HFFc6 (cell line): ENCODE results near the gene ERCC6L2. TPM values are rescaled to one million over a fixed set of nuclear protein-coding genes. Genes with fewer than 3 reads are reported as not detected.

Experiments used
- DNase-seq: peaks from one replicate; pipeline ENCODE4 v3.0.0-alpha.2; 2018
- H3K27ac Mint-ChIP-seq: 2 replicates; pipeline ENCODE4 v1.8.0; 2020; ENCODE audit warnings: mild to moderate bottlenecking, mixed read lengths
- H3K27me3 Mint-ChIP-seq: 2 replicates; pipeline ENCODE4 v1.8.0; 2021; ENCODE audit warnings: mild to moderate bottlenecking, moderate library complexity, mixed read lengths; ENCODE audit not compliant: insufficient read depth
- H3K36me3 Mint-ChIP-seq: 2 replicates; pipeline ENCODE4 v1.8.0; 2021; ENCODE audit warnings: low read depth, mixed read lengths
- H3K4me1 Mint-ChIP-seq: 2 replicates; pipeline ENCODE4 v1.8.0; 2020; ENCODE audit warnings: low read depth, mixed read lengths
- H3K4me3 Mint-ChIP-seq: 2 replicates; pipeline ENCODE4 v1.8.0; 2020; ENCODE audit warnings: mild to moderate bottlenecking, moderate library complexity, mixed read lengths
- H3K9me3 Mint-ChIP-seq: 2 replicates; pipeline ENCODE4 v1.8.0; 2020; ENCODE audit warnings: mild to moderate bottlenecking, mixed read lengths
- total RNA-seq, 6 experiments: library from RNA; stranded (reverse); fragmentation: NEBNext Ultra II Directional; extraction: Animal tissue kit (Norgen Biotek cat#: 25700); gene quantifications; 2 replicates in 1 of 6; 3 replicates in 5 of 6; pipeline ENCODE4 v1.2.3, GENCODE V29; 2021
- TF ChIP-seq, protein P1 (sequence below): fragments of 200-600 bp; sonication (generic); IDR thresholded peaks from 2 replicates; pipeline ENCODE4 v1.5.0; 2021; ENCODE audit warnings: antibody characterized with exemption, mild to moderate bottlenecking

Gene ERCC6L2
- total RNA-seq, 6 experiments from 2014 or later, result 26.2 to 31.4 (median 29.7) TPM

DNA sequence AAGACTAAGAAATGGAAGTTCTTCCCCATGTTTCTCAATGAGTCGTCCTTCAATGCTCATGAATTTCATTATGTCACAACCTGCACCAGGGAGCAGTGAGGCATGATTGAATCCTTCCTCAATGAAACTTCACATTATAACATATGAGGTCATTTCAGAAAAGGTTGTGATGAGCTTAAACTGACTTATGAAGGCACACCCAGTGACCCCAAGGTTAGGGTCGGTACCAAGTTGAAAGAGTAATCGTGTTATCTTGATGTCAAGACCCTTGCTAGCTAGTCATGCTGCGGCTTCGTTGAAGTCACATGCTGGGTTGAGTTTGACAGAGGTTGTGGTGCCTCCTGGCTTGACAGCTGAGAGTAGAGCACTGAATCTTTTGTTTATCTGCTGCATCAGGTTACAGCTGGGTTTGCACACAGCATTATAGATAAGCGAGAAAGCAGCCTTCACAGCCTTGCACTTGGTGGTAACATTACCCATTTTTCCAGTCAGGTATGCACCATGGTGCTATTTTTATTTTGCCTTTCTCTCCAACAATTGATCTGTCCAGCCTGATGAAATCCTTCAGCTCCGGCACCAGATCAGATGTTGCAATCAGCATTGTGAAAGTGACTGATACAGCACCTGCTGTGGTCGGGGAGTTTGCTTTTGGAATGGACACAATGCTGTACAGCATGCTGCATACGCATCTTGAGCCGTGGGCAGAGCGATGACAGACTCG, 133.2 kb downstream of the ERCC6L2 start:
- Mint-ChIP-seq H3K27me3 (no peaks in the 10 kb centered on the region), H3K4me1 (no peaks in the 10 kb centered on the region)
- no peak for DNase-seq

DNA sequence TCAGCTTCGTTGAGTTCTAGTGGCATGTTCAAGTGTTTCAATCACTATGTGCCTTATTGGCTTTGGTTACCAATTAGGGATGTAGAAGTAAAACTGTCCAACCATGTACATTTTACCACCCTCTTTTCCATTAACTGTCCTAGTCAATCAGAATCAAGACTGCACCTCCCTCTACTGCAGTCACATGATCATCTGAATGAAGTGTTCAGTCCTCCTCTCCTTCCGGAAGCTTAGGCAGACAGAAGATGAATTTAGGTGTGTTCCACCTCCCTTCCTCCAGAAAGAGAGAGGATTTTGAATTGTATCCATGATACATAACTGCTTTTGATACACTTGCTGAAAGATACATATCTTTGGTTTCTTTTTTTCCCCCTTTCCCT, 133.7 kb downstream of the ERCC6L2 start:
- TF ChIP-seq, protein P1, sequence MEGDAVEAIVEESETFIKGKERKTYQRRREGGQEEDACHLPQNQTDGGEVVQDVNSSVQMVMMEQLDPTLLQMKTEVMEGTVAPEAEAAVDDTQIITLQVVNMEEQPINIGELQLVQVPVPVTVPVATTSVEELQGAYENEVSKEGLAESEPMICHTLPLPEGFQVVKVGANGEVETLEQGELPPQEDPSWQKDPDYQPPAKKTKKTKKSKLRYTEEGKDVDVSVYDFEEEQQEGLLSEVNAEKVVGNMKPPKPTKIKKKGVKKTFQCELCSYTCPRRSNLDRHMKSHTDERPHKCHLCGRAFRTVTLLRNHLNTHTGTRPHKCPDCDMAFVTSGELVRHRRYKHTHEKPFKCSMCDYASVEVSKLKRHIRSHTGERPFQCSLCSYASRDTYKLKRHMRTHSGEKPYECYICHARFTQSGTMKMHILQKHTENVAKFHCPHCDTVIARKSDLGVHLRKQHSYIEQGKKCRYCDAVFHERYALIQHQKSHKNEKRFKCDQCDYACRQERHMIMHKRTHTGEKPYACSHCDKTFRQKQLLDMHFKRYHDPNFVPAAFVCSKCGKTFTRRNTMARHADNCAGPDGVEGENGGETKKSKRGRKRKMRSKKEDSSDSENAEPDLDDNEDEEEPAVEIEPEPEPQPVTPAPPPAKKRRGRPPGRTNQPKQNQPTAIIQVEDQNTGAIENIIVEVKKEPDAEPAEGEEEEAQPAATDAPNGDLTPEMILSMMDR, result no peak
- H3K27ac Mint-ChIP-seq, result no peak overlapping the region

More for the DNA sequence above, 133.2 kb downstream of the ERCC6L2 start:
- Mint-ChIP-seq H3K4me3 (no peak overlapping the region), H3K36me3 (peaks cover 15% of the 10 kb centered on the region; the same call in 1 of the 2 replicates), H3K27ac (no peak overlapping the region), H3K9me3 (no peaks in the 10 kb centered on the region)
- TF ChIP-seq, protein P1, result no peak

DNA sequence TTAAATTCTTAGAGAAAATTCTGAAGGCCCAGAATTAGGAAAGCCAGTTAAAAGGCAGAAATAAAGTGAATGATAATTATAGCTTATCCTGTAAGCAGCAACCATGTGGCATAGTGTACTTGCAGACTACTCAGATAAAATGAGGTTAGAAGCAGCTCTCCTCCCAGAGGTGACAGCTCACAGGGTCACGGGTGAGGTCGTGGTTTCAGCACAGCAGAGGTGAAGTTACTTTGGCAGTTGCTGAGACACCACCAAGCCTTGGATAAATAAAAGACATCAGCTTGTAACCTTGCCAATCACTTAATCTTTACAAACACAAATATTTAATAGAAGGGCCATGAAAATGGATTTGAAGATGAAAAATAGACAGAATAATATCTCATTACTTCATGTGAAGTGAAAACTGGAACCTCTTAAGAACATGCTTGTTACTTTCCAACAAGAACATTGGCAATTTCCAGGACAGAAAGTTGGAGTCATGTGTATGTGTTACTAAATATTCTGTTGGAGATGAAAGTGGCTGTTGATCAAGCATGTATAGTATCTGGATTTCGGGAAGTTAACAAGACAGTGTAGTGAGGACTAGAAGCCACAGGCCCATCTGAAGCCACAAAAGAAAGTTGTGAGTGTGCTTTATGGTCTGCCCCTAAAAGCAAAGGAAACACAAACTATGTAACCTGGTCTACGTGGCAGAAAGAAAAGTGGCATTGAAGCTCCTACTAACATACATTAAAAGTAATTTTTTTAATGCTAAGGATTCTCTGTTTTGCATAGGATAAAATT, 134.4 kb downstream of the ERCC6L2 start:
- TF ChIP-seq, protein P1, result no peak
- DNase-seq, result no peak

More for the DNA sequence above, 133.7 kb downstream of the ERCC6L2 start:
- no peaks in the 10 kb centered on the region for H3K27me3 Mint-ChIP-seq
- H3K36me3 Mint-ChIP-seq, result peaks cover 15% of the 10 kb centered on the region; the same call in 1 of the 2 replicates
- no peaks in the 10 kb centered on the region for H3K4me1 Mint-ChIP-seq
- H3K9me3 Mint-ChIP-seq, result no peaks in the 10 kb centered on the region
- no peak overlapping the region for H3K4me3 Mint-ChIP-seq
- DNase-seq, result no peak

DNA sequence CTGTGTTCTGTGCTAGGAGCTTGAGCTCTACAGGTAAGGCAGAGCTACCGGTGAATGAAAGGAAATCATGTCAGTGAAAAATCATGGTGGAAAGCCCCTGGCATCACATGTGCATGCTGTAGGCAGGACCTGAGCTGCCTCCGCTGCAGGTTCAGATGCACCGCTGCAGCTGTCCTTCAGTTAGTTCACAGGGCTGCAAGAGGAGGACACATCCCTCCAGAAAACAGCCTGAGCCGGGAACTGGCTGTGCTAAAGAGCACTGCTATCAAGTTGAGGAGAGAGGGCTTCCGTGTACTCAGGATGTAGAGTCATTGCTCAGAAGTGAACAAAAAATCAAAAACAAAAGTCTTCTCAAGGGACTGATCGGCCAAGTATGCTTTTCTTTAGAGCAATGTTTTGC, 138.6 kb downstream of the ERCC6L2 start:
- H3K27me3 Mint-ChIP-seq, result no peaks in the 10 kb centered on the region
- H3K36me3 Mint-ChIP-seq, result peaks cover 14% of the 10 kb centered on the region; the same call in 1 of the 2 replicates
- H3K27ac Mint-ChIP-seq, result no peak overlapping the region
- no peaks in the 10 kb centered on the region for H3K9me3 Mint-ChIP-seq
- H3K4me3 Mint-ChIP-seq, result no peak overlapping the region
- DNase-seq, result no peak
- H3K4me1 Mint-ChIP-seq, result no peaks in the 10 kb centered on the region
- TF ChIP-seq, protein P1, result no peak

More for the DNA sequence above, 134.4 kb downstream of the ERCC6L2 start:
- Mint-ChIP-seq H3K36me3 (peaks cover 15% of the 10 kb centered on the region; the same call in 1 of the 2 replicates), H3K4me1 (no peaks in the 10 kb centered on the region), H3K27me3 (no peaks in the 10 kb centered on the region), H3K9me3 (no peaks in the 10 kb centered on the region), H3K27ac (no peak overlapping the region), H3K4me3 (no peak overlapping the region)

DNA sequence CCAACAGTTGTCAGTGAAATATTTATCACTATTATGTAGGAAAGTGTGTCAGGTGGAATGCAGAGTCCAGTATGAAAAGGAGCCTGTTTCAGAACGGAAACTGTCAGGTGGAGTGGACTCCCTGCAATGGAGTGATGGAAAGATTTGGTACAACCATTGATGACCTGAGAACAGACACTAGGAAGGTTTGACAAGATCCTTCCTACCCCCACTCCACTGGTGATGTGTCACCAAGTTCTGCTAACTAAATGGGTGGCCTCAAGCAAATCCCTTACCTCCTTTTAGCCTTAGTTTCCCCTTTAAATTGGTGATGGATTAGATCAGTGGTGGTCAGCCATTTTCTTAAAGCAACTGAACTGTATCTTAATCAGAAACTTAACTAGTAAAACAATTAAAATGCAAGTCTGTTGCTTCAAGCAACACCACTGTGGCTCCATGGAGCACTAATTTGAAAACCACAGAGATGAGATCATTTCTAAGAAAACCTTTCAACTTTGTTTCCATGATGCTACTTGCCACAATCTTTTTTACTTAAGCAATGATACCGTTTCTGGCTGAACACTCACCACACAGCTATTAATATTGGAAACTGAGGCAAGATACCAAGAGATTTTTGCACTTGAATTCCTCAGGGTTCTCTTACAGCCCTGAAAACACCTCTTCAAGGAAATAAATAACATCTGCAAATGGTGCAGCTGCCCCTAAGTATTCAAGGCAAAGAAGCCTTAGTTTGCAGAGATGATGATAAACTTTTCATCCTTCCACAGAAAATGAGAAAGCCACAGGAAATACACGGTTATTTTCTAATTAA, 140.6 kb downstream of the ERCC6L2 start:
- H3K4me3 Mint-ChIP-seq, result no peak overlapping the region
- peaks cover 11% of the 10 kb centered on the region for H3K27me3 Mint-ChIP-seq
- H3K36me3 Mint-ChIP-seq, result peaks cover 14% of the 10 kb centered on the region; the same call in 1 of the 2 replicates
- H3K9me3 Mint-ChIP-seq, result no peaks in the 10 kb centered on the region
- H3K4me1 Mint-ChIP-seq, result no peaks in the 10 kb centered on the region
- TF ChIP-seq, protein P1, result no peak
- no peak for DNase-seq
- H3K27ac Mint-ChIP-seq, result no peak overlapping the region
